ENCODE data around the gene CPM.

The CPM gene

GRCh38 chr12:68831272-68831671 lies 101.7 kb downstream of the CPM start:
- no peak overlapping the region for H3K4me3 ChIP-seq (ENCODE audit: low read length, poor library complexity, severe bottlenecking)
- H2AFZ ChIP-seq (ENCODE audit: low read length) = no peak overlapping the region
- H3K4me1 ChIP-seq (ENCODE audit: insufficient read depth, low read length, poor library complexity, severe bottlenecking) = no peaks in the 10 kb centered on the region
- H3K9me2 ChIP-seq (replicated peaks; ENCODE audit: low read depth, low read length) = no peaks in the 10 kb centered on the region
- H3F3A ChIP-seq (ENCODE audit: low read depth) = peaks cover 9% of the 10 kb centered on the region; the same call in 1 of the 2 replicates
- H3K9ac ChIP-seq (ENCODE audit: low read depth, low read length, poor library complexity, severe bottlenecking) = no peak overlapping the region
- H3K36me3 ChIP-seq (ENCODE audit: insufficient read depth, low read length) = peaks cover 87% of the 10 kb centered on the region
- H3K4me2 ChIP-seq (ENCODE audit: low read depth, low read length, poor library complexity, severe bottlenecking) = no peak overlapping the region
- H3K9me3 ChIP-seq (ENCODE audit: insufficient read depth, low read depth, low read length) = no peaks in the 10 kb centered on the region
- TF ChIP-seq EZH2phosphoT487 (IDR thresholded peaks at IDR 0.05; ENCODE audit: borderline replicate concordance) = no peak
- no peak for TF ChIP-seq CTCF (conservative IDR thresholded peaks at IDR 0.05; ENCODE audit: low read length)
- peaks cover 15% of the 10 kb centered on the region for H4K20me1 ChIP-seq (ENCODE audit: insufficient read depth, low read length, poor library complexity, severe bottlenecking)
- no peaks in the 10 kb centered on the region for H3K27me3 ChIP-seq (ENCODE audit: insufficient read depth, low read length, poor library complexity, severe bottlenecking)
- H3K79me2 ChIP-seq (ENCODE audit: insufficient read depth, low read length) = peaks cover 4% of the 10 kb centered on the region; the same call in 1 of the 2 replicates

DNA sequence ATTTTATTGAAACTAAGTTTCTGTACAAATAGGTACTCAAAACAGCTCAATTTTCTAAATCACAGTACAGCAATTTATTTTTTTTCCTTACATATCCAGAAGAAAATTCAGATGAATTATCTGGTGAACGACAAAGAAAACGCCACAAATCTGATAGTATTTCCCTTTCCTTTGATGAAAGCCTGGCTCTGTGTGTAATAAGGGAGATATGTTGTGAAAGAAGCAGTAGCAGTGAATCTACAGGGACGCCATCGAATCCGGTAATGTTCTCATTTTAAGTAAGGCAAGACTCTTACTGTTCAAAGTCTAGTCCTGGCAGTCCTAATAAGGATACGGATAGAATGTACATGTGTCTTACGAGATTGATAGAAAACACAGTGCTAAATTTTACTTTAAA lies 104.3 kb downstream of the CPM start:
- Histone ChIP-seq H3K4me3 (ENCODE audit: low read length, poor library complexity, severe bottlenecking) (no peak overlapping the region), H3K9ac (ENCODE audit: low read depth, low read length, poor library complexity, severe bottlenecking) (no peak overlapping the region), H3K36me3 (ENCODE audit: insufficient read depth, low read length) (peaks cover 88% of the 10 kb centered on the region), H3K79me2 (ENCODE audit: insufficient read depth, low read length) (peaks cover 4% of the 10 kb centered on the region; the same call in 1 of the 2 replicates), H3F3A (ENCODE audit: low read depth) (peaks cover 9% of the 10 kb centered on the region; the same call in 1 of the 2 replicates), H3K9me3 (ENCODE audit: insufficient read depth, low read depth, low read length) (no peaks in the 10 kb centered on the region), H2AFZ (ENCODE audit: low read length) (no peak overlapping the region), H4K20me1 (ENCODE audit: insufficient read depth, low read length, poor library complexity, severe bottlenecking) (peaks cover 21% of the 10 kb centered on the region), H3K27me3 (ENCODE audit: insufficient read depth, low read length, poor library complexity, severe bottlenecking) (no peaks in the 10 kb centered on the region), H3K4me2 (ENCODE audit: low read depth, low read length, poor library complexity, severe bottlenecking) (no peak overlapping the region), H3K9me2 (replicated peaks; ENCODE audit: low read depth, low read length) (no peaks in the 10 kb centered on the region), H3K4me1 (ENCODE audit: insufficient read depth, low read length, poor library complexity, severe bottlenecking) (no peaks in the 10 kb centered on the region)
- TF ChIP-seq CTCF (conservative IDR thresholded peaks at IDR 0.05; ENCODE audit: low read length) (no peak), EZH2phosphoT487 (IDR thresholded peaks at IDR 0.05; ENCODE audit: borderline replicate concordance) (no peak)

GRCh38 chr12:68827895-68828671 lies 104.9 kb downstream of the CPM start:
- no peaks in the 10 kb centered on the region for H3K4me1 ChIP-seq (ENCODE audit: insufficient read depth, low read length, poor library complexity, severe bottlenecking)
- no peak overlapping the region for H2AFZ ChIP-seq (ENCODE audit: low read length)
- no peaks in the 10 kb centered on the region for H3K9me2 ChIP-seq (replicated peaks; ENCODE audit: low read depth, low read length)
- H3K4me3 ChIP-seq (ENCODE audit: low read length, poor library complexity, severe bottlenecking) = no peak overlapping the region
- peaks cover 4% of the 10 kb centered on the region; the same call in 1 of the 2 replicates for H3K79me2 ChIP-seq (ENCODE audit: insufficient read depth, low read length)
- TF ChIP-seq CTCF (conservative IDR thresholded peaks at IDR 0.05; ENCODE audit: low read length) (no peak), EZH2phosphoT487 (IDR thresholded peaks at IDR 0.05; ENCODE audit: borderline replicate concordance) (no peak)
- no peaks in the 10 kb centered on the region for H3K9me3 ChIP-seq (ENCODE audit: insufficient read depth, low read depth, low read length)
- no peaks in the 10 kb centered on the region for H3K27me3 ChIP-seq (ENCODE audit: insufficient read depth, low read length, poor library complexity, severe bottlenecking)
- H3K4me2 ChIP-seq (ENCODE audit: low read depth, low read length, poor library complexity, severe bottlenecking) = no peak overlapping the region
- peaks cover 90% of the 10 kb centered on the region for H3K36me3 ChIP-seq (ENCODE audit: insufficient read depth, low read length)
- peaks cover 22% of the 10 kb centered on the region for H4K20me1 ChIP-seq (ENCODE audit: insufficient read depth, low read length, poor library complexity, severe bottlenecking)
- peaks cover 9% of the 10 kb centered on the region; the same call in 1 of the 2 replicates for H3F3A ChIP-seq (ENCODE audit: low read depth)
- H3K9ac ChIP-seq (ENCODE audit: low read depth, low read length, poor library complexity, severe bottlenecking) = no peak overlapping the region

Measured in Loucy (cell line).